Measurements from ENCODE around the gene HTT.

GRCh38 chr4:3073158-3074077 lies 1.1 kb upstream of the HTT start:
- TF ChIP-seq, protein P1, sequence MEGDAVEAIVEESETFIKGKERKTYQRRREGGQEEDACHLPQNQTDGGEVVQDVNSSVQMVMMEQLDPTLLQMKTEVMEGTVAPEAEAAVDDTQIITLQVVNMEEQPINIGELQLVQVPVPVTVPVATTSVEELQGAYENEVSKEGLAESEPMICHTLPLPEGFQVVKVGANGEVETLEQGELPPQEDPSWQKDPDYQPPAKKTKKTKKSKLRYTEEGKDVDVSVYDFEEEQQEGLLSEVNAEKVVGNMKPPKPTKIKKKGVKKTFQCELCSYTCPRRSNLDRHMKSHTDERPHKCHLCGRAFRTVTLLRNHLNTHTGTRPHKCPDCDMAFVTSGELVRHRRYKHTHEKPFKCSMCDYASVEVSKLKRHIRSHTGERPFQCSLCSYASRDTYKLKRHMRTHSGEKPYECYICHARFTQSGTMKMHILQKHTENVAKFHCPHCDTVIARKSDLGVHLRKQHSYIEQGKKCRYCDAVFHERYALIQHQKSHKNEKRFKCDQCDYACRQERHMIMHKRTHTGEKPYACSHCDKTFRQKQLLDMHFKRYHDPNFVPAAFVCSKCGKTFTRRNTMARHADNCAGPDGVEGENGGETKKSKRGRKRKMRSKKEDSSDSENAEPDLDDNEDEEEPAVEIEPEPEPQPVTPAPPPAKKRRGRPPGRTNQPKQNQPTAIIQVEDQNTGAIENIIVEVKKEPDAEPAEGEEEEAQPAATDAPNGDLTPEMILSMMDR (IDR thresholded peaks at IDR 0.05 in 8 of 11, conservative IDR thresholded peaks at IDR 0.05 in 3 of 11) = peak in 2 of 11 experiments; percentile 23 to 35
- peak in 1 of 3 donors; percentile 30 for TF ChIP-seq POLR2A (IDR thresholded peaks at IDR 0.05)
- peak; percentile 74 to 81 (median 76) for TF ChIP-seq POLR2AphosphoS5 (IDR thresholded peaks at IDR 0.05)

All from spleen (tissue), 7 donors.